Hepatocyte (in vitro differentiated cells): ENCODE measurements around the gene ISOC1.

Experiments used
- CTCF ChIP-seq: fragments of 200-600 bp; sonication (generic); IDR thresholded peaks from 2 replicates; pipeline ENCODE4 v1.5.1; 2016; ENCODE audit warnings: antibody characterized with exemption, mild to moderate bottlenecking; ENCODE audit not compliant: poor library complexity
- EZH2 ChIP-seq: fragments of 200-600 bp; sonication (generic); IDR thresholded peaks from 2 replicates; pipeline ENCODE4 v1.6.1; 2016; ENCODE audit warnings: antibody characterized with exemption, mild to moderate bottlenecking, borderline replicate concordance

GRCh38 chr5:129098488-129099183, 4.1 kb downstream of the ISOC1 start:
- TF ChIP-seq EZH2 (no peak), CTCF (no peak)
